PFSK-1 (cell line): Measurements from ENCODE around the gene CTNNBL1.

ENCODE experiments used
- POLR2AphosphoS5 ChIP-seq: IDR thresholded peaks from 2 replicates; pipeline ENCODE4 v1.6.1; 2012; ENCODE audit warnings: low read depth, mild to moderate bottlenecking, control low read depth, low read length, moderate library complexity
- TAF1 ChIP-seq: IDR thresholded peaks from 2 replicates; pipeline ENCODE4 v1.6.1; 2012; ENCODE audit warnings: low read length, control low read depth, borderline replicate concordance; ENCODE audit not compliant: insufficient read depth
- TF ChIP-seq, protein P1 (sequence below), 2 experiments: IDR thresholded peaks; 2 replicates each; pipeline versions ENCODE4 v1.6.1 to v1.8.0; 2011 to 2012; ENCODE audit warnings: low read depth in 2 of 2, low read length in 2 of 2, control low read depth in 1 of 2, inconsistent platforms in 1 of 2, mild to moderate bottlenecking in 1 of 2, moderate library complexity in 1 of 2; ENCODE audit not compliant: insufficient read depth in 1 of 2

DNA sequence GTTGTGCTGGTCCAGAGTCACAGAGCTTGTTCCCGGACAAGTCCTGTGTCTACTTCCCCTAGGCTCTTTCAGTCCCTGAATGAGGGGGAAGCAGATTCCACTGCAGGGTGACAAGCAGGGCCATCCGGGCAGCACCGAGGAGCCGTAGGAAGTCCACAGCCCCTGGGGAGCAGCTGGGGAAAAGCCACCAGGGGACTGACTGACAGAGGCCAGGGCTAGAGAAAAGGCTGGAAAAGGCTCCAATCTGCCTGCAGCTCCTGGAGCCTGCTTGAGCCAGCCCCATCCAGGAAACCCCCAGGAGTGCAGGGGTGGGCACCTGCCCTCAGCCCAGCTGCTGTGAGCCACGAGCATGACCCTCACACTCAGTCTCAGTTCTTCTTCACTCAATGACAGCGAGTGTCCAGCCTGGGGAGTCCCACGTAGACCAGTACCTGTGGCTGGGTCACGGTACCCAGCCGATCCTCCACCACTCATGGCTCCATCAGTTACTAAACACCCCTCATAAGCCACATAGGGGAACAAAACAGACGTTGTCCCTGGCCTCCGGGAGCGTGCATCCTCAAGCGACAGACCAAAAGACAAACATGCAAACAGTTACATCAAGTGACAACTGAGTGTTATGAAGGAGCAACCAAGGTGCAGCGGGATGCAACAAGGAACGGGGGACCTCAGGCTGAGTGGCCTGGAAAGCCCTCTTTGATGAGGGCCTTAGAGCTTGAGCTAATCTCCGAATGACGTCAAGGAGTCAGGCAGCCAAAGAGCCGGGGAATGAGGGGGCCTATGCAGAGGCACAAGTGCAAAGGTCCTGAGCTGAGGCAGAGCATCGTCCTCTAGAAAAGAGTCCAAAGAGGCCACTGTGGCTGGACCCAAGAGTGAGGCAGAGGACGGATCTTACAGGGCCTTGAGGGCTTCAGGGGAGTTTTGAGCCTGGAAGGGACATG lies 184.3 kb downstream of the CTNNBL1 start:
- TF ChIP-seq, protein P1, sequence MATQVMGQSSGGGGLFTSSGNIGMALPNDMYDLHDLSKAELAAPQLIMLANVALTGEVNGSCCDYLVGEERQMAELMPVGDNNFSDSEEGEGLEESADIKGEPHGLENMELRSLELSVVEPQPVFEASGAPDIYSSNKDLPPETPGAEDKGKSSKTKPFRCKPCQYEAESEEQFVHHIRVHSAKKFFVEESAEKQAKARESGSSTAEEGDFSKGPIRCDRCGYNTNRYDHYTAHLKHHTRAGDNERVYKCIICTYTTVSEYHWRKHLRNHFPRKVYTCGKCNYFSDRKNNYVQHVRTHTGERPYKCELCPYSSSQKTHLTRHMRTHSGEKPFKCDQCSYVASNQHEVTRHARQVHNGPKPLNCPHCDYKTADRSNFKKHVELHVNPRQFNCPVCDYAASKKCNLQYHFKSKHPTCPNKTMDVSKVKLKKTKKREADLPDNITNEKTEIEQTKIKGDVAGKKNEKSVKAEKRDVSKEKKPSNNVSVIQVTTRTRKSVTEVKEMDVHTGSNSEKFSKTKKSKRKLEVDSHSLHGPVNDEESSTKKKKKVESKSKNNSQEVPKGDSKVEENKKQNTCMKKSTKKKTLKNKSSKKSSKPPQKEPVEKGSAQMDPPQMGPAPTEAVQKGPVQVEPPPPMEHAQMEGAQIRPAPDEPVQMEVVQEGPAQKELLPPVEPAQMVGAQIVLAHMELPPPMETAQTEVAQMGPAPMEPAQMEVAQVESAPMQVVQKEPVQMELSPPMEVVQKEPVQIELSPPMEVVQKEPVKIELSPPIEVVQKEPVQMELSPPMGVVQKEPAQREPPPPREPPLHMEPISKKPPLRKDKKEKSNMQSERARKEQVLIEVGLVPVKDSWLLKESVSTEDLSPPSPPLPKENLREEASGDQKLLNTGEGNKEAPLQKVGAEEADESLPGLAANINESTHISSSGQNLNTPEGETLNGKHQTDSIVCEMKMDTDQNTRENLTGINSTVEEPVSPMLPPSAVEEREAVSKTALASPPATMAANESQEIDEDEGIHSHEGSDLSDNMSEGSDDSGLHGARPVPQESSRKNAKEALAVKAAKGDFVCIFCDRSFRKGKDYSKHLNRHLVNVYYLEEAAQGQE (IDR thresholded peaks at IDR 0.05; ENCODE audit: insufficient read depth in 1 of 2, low read depth in 2 of 2, low read length in 2 of 2): no peak
- TF ChIP-seq TAF1 (no peak), POLR2AphosphoS5 (no peak)
